NCI-H2081 (cell line): ENCODE results near the gene TSPAN33.
"Not testable (repeated sequence)": the region's sequence is repeated elsewhere in the genome, so short reads cannot be mapped to it uniquely, and the experiment has no call there.

Source experiments
- DNase-seq, 2 experiments: peaks; one replicate each; lab custom pipeline; 2025; lab: John Stamatoyannopoulos, UW

Gene TSPAN33, protein sequence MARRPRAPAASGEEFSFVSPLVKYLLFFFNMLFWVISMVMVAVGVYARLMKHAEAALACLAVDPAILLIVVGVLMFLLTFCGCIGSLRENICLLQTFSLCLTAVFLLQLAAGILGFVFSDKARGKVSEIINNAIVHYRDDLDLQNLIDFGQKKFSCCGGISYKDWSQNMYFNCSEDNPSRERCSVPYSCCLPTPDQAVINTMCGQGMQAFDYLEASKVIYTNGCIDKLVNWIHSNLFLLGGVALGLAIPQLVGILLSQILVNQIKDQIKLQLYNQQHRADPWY

DNA sequence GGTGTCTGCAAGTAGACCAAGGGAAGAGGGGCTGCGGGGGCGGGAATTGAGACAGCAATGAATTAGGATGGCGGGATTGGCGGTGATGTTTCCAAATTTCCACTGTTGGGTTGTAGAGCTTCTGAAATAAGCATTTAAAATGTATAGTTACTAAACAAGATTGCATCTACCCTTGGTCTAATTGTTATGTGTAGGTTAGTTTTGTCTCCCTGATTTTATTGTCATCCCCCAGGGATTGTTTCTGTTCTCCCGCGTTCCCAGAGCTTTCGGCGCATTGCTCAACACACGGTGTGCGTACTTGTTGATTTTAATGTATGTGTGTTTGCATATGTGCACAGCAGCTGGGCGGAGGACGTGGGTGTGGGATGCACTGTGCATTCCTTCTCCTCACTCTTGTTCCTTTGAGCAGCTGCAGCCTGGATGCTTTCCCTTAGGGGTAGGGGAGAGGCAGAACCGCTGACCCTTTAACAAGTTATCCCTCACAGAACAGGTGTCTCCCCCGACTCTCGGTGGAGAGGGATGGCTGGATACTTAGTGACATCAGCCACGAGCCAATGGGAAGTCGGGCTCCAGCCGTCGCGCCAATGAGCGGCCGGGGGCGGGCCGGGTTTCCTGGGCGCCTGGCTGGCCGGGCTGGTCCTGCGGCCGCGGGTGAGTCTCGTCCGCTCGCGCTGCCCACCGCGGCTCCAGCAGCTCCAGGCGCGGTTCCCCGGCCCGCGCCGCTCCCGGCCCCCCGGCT is at the start of gene TSPAN33:
TSPAN33 (plus strand) TSS at position 613 of the 739 bp plus-strand sequence. CDS start 274 bp downstream, outside the sequence.
- peak; percentile 74 to 91 for DNase-seq

DNA sequence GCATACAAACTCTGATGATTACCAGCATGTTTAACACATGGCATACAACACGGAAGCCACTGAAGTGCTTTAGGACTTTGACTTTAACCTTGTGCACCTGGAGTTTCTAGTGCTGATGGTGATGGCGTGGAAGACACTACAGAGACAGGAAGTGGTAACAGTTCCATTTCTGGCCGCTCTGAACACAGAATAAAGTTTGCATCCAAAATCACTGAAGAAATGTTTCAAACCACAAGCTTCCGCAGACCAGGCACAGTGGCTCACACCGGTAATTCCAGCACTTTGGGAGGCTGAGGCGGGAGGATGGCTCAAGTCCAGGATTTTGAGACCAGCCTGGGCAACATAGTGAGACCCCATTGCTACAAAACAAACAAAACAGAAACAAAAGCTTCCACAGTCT is 49.2 kb upstream of the TSPAN33 start:
- no peak for DNase-seq

DNA sequence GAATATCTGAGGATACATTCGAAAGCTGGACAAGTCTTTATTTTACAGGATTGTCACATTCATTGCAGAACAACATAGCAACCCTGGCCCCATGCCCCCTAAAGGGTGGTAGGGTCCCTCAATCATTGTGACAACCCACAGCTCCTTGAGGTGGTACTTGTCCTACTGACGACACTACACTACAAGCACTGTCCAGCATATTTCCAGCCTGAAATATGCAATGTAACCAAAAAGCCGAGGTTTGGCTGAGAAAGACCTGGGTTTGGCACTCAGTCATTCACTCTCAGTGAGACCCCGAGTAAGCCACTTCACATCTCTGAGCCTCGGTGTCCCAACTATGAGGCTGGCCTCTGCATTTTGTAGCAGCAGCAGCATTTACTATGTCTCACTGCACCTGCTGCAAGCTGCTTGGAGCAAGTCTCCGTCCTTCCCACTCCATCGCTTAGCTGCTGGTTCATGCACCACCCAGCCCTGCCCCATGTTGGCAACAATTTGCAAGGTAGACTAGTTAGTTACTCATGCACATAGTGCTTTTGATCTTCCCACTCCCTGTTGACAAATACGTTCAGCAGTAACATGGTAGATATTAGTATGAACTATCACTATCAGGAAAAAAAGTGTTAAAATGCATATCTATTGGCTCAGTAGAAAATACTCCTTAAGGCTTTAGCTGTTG is 46.0 kb upstream of the TSPAN33 start:
- no peak for DNase-seq

DNA sequence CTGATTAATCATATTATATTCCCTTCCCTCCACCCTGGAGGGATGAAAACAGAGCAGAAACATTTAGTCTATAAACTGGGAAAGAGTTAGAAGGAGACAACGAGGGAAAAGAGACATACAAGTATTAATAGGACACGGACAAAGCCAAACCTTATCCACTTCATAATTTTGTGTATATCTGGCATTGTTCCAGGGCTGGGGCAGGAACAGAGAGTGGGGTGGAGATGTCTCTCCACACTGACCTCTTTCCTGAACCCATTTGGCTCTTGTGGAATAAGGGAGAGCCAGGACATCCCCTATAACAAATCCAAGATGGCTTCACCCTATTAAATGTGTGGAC is 43.7 kb upstream of the TSPAN33 start:
- DNase-seq: no peak

DNA sequence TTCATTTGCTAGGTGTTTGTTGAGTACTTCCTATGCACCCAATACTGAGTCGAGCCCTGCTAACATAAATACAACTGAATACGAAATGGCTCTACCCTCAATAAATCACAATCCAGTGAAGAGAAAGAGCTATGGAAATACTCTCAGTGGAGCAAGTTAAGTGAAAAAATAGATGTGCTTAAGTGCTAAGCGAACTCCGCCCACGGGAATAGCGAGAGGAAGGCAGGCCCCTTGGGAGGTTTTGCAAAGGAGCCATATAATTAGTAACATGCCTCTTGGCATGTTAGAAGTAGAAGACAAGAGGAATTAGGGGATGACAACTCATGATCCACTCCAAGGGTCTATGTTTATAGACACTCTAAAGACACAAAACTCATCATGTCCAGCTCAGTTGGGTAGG is 42.8 kb upstream of the TSPAN33 start:
- no peak for DNase-seq

DNA sequence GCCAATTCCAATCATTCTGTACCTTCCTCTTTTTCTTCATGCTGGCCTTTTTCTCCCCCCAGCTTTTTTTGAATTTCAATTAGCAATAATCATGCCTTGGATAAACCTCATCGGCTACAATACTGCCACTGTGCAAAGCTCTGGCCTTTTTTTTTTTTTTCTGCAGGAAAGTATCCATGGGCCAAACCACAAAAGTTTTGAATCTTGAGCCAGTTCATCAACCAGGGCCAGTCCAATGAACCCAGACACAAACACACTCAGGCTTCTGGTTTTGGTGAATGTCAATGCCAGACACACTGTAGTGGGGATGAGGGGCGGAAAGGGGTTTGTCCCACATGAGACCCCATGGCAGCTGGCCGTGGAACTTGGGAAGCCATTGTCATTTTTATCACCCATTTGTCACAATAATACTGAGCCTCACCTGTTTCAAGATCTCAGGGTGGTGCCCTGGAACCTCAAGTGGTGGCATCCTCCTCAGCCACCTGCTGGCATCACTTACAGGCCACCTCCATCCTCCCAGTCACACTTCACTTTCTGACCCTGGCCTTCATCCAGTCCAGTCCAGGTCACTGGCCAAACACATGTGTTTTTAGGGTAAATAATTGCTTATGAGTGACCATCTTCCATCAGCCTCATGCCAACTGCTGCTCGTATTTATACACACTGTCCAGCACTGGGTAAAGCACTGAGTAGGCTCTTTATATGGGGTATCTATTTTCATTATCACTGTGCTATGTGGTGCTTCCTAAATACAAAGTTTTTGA is 40.8 kb upstream of the TSPAN33 start:
- DNase-seq: no peak

DNA sequence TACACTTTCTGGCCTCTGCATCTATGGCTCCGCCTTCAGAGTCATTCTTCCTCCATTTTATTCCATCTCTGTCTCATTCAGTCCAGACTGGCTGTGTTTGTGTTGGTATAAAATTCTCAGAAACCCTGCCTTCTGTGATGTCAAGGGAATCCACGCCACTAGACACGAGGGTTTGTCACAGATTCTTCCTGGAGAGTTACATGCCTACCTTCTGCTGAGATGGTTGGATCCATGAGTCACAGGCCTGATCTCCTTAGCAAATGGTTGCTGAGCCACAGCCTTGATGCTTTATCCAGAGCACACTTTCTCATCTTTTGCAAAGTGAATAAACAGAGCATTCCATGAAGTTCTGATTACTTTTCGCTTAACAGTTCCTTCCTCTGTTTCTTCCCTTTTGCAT is 35.9 kb upstream of the TSPAN33 start:
- no peak for DNase-seq

DNA sequence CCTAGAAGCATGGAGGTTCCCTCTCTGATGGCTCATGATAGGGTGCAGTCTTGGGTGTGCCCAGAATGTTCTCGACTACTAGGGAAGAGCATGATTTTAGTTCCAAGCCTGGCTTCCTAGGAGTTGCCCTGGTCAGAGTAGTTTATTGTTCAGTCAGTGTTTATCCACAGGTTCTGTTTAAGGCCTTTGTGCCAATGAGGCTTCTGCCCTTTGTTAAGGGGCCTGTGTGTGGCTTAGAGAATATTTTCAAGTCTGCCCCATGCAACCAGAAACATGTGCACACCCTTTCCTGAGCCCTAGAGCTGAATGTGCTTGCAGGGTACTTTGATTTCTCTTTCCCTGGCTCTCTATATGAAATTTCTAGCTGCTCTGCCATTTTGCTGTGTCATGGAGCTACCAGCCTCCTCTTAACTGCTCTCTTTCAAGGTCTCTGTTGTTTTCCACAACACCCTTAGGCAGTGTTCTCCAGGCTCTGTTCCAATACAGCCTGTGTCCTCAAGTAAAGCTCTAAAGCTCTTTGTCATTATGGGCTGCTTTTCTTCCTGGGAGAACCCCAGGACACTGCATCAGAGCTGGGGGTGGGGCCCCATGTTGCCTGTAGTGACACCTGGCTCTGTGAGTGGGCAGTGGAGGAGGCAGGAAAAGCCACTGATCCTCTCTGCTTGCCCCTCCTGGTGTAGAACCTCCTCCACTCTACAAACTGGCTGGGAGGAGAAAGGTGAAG is 34.1 kb upstream of the TSPAN33 start:
- DNase-seq: peak; percentile 41 to 70

DNA sequence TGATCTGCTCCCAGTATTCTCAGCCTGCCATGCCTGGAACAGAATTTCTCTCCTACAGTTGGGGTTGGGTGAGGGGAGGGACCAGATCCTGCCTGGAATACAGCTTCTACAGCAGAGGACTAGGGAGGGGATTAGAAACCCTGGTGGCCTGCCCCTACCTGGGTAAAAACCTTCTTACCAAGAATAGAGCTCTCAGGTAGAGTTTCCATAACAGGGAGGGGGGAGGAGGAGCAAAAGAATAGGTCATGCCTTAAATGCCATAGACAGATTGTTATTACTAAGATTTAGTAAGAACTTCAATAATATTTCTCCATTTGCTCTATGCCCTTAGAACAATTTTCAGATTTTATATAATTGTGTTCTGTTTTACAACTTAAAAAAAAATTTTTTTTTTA is 33.5 kb upstream of the TSPAN33 start:
- DNase-seq: no peak

DNA sequence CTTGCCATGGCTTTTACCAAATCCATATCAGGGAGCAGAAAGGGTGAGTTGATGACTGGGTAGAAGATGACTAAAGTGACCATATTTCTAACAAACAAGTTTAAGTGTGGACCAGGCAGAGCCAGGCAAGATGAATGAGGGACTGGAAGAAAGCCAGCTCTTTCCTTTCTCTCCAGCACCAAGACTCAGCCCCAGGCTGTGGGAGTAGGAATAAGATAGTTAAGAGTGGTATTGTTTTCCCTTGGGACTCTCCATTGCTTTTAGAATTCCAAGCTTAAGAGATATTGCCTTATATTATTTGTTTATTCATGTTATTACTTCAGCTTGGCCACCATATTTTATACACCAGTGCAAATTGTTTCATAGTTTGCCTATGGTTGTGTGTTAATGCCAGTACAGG is 28.8 kb upstream of the TSPAN33 start:
- DNase-seq: no peak

DNA sequence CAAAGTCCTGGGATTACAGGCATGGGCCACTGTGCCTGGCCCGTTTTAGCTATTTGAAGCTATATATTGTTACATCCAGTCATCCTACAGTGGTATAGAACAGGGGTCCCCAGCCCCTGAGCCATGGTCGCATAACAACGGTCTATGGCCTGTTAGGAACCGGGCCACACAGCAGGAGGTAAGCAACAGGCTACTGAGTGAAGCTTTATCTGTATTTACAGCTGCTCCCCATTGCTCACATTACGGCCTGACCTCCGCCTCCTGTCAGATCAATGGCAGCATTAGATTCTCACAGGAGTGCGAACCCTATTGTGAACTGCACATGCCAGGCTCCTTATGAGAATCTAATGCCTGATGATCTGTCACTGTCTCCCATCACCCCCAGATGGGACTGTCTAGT is 26.3 kb upstream of the TSPAN33 start:
- DNase-seq: no peak

DNA sequence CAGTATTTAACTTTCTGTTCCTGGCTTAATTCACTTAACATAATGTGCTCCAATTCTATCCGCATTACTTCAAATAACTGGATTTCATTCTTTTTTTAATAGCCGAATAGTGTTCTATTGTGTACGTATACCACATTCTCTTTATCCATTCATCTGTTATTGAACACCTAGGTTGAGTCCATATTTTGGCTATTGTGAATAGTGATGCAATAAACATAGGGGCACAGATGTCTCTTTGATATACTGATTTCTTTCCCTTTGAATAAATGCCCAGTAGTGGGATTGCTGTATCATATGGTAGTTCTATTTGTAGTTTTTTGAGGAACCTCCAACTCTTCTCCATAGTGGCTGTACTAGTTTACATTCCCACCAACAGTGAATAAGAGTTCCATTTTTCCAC is 25.5 kb upstream of the TSPAN33 start:
- DNase-seq: no peak

DNA sequence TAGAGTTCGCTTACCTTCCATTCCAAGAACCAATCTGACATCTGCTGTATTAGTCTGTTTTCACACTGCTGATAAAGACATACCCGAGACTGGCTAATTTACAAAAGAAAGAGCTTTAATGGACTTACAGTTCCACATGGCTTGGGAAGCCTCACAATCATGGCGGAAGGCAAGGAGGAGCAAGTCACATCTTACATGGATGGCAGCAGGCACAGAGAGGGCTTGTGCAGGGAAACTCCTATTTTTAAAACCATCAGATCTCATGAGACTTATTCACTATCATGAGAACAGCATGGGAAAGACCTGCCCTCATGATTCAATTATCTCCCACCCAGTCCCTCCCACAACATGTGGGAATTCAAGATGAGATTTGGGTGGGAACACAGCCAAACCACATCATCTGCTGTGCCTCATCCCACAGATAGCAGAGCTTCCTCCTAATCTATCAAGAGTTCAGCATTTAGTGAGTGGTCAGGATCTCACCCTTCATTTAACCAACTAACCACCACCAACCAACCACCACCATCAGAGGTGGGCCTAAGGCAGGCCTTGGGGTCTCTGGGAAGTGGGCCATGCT is 22.9 kb upstream of the TSPAN33 start:
- DNase-seq: not testable (repeated sequence)

DNA sequence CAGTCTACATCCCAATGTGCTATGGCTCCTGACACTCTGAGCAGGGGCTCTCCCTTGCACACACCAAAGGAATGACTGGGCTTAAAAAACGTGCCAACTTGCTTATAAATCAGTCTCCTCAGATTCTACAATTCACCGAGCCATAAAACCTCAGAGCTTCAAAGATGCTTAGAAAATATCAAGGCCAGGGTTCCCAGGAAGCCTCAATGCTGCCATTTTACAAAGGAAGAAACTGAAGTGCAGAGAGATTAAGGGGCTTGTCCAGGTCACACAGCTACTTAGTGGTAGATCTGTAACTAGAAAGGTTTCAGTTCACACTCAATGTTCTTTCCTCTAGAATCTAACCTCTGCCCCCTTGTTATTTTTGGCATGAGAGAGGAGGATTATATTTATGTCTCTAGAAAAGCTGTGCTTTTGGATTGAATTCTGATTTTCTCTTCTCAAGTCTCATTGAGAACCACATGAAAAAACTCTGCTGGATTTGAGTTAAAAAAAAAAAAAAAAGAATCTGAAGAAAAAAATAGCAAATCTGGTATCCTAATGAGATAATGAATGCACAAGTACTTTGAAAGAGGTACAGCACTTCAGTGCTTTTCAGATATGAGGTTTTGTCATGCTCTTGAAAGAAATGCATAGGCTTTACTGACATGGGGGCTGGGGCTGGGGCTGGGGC is 22.3 kb upstream of the TSPAN33 start:
- DNase-seq: no peak

DNA sequence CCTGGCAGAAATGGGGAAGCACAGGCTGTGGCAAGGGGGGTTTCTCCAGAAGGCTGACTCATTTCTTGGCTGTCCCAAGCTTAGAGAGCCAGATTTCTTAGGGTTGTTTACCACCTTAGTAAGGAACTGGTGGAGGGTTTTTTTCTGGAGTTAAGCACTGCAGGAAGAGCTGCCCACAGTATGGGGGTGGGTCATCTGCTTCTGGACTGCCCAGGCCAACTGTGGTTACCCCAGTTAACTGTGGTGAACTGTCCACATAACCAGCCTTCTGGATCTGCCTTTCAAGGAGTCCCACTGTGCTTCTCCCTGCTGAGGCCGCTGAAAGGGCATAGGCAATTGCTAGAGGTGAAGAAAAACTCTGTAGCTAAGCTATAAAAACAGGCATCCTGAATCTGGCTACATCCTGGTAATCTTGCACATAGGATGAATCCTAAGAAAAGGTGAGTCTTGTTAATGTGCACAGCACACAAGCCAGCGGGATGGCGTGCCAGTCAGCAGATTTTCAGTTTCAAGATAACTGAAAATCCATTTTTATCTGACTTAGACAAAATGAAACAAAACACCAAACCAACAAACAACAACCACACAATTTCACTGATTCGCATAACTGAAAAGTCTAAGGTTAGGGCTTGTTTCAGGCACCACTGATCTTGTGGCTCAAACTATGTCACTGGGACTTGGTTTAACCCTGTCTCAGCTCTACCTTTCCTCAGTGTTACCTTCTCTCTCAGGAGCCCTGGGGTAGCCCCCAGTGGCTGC is 21.6 kb upstream of the TSPAN33 start:
- no peak for DNase-seq

DNA sequence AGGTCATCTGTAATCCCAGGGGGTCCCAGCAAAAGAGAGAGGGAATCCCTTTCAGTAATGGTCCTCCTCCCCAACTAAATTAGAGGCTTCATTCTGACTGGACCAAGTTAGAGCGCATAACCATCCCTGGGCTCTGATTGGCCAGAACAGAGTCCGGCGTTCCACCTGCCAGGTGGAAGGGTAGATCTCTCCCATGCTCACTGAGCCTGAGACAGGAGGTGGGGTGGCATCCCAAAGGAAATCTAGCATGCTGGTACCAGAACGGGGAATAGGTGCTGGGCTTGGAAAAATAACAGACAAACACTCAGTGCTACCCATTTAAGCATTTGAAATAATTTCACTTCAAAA is 21.0 kb upstream of the TSPAN33 start:
- DNase-seq: no peak

DNA sequence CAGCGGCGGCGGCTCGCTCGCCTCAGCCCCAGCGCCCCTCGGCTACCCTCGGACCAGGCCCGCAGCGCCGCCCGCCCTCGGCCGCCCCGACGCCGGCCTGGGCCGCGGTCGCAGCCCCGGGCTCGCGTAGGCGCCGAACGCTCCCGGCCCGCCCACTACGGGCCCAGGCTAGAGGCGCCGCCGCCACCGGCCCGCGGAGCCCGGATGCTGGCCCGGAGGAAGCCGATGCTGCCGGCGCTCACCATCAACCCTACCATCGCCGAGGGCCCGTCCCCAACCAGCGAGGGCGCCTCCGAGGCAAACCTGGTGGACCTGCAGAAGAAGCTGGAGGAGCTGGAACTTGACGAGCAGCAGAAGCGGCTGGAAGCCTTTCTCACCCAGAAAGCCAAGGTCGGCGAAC is 18.2 kb upstream of the TSPAN33 start:
- DNase-seq: no peak

DNA sequence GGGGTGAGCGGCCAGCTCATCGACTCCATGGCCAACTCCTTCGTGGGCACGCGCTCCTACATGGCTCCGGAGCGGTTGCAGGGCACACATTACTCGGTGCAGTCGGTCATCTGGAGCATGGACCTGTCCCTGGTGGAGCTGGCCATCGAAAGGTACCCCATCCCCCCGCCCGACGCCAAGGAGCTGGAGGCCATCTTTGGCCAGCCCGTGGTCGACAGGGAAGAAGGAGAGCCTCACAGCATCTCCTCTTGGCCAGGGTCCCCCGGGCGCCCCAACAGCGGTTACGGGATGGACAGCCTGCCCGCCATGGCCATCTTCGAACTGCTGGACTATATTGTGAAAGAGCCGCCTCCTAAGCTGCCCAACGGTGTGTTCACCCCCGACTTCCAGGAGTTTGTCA is 17.4 kb upstream of the TSPAN33 start:
- DNase-seq: no peak

DNA sequence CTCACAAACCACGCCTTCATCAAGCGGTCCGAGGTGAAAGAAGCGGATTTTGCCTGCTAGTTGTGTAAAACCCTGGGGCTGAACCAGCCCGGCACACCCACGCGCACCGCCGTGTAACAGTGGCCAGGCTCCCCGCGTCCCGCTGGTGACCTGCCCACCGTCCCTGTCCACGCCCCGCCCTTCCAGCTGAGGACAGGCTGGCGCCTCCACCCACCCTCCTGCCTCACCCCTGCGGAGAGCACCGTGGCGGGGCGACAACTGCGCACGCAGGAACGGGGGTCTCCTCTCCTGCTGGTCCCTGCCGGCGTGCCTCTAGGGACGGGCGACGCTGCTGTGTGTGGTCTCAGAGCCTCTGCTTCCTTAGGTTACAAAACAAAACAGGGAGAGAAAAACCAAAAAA is 16.9 kb upstream of the TSPAN33 start:
- DNase-seq: no peak

DNA sequence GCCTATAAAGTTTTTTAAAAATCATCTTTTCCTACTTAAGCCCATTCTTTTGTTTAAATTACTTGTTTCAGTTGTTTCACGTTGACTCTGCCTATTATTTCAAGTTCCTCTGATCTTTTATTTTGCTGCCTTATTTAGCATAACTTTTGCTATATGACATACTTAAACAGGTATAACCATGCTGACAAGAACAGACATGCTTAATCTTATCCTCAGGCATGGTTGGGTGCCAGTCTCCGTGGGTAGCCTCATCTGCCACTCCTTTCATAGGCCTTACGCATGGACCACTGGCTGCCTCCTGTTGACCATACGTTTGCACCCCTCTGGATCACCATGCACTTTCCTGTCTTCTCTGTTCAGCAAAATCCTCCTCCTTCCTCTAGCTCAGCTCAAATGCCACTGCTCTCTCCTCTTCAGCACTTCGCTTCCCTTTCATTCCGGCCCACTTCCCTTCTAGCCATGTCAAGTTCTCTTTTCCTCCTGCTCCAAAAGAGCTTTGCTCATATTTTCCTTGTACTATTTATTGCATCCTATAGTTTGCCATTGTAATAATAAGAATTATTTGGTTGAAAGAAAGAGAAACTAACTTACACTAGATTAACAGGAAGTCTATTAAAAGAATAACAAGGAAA is 10.0 kb upstream of the TSPAN33 start:
- no peak for DNase-seq
